OCI-LY7 (cell line): ENCODE data around the gene LIN28A.

Source experiments
- CTCF ChIP-seq: fragments of 200-600 bp; sonication (generic); conservative IDR thresholded peaks from 2 replicates; pipeline ENCODE4 v1.5.1; 2014; ENCODE audit warnings: mild to moderate bottlenecking, antibody characterized with exemption, low read length, moderate library complexity, mixed read lengths
- EZH2phosphoT487 ChIP-seq: fragments of 200-600 bp; sonication (generic); IDR thresholded peaks from 2 replicates; pipeline ENCODE4 v1.6.1; 2018; ENCODE audit warnings: low read depth, borderline replicate concordance, mild to moderate bottlenecking, mixed run types, antibody characterized with exemption, low read length, moderate library complexity, mixed read lengths

- TF ChIP-seq CTCF, result no peak
- TF ChIP-seq EZH2phosphoT487, result no peak
These were observed 38.6 kb upstream of the LIN28A start for GRCh38 chr1:26372039-26372438.
